HEK293 (cell line): ENCODE measurements around the gene DIS3L2.

Experiments
- CTCF ChIA-PET: fragments of 350-600 bp; formaldehyde crosslinking; extraction: SDS; loops from one replicate; lab custom pipeline; 2021; ENCODE audit warnings: antibody characterized with exemption; lab: Yijun Ruan, JAX
- POLR2A ChIA-PET: fragments of 300-600 bp; formaldehyde crosslinking; extraction: SDS; loops from one replicate; lab custom pipeline; 2020; ENCODE audit warnings: antibody characterized with exemption, inconsistent platforms; lab: Yijun Ruan, JAX
- H3K27ac ChIP-seq: fragments of 200-500 bp; sonication (Bioruptor generic); 2 replicates; pipeline ENCODE4 v1.5.1; 2014; ENCODE audit warnings: low read depth, low read length, control low read depth, inconsistent platforms; ENCODE audit errors: extremely low read depth
- H3K36me3 ChIP-seq, 2 experiments: fragments of 200-500 bp in 1 of 2; sonication (Bioruptor generic) in 1 of 2; 1 replicate in 1 of 2; 2 replicates in 1 of 2; pipeline ENCODE4 v1.5.1; 2014 to 2017; ENCODE audit warnings: inconsistent platforms in 2 of 2, low read length in 2 of 2; ENCODE audit not compliant: control insufficient read depth in 2 of 2, insufficient read depth in 1 of 2
- H3K4me1 ChIP-seq: fragments of 200-500 bp; sonication (Bioruptor generic); 2 replicates; pipeline ENCODE4 v1.5.1; 2014; ENCODE audit warnings: mild to moderate bottlenecking, low read length, inconsistent platforms; ENCODE audit not compliant: control insufficient read depth, insufficient read depth
- H3K4me3 ChIP-seq: 2 replicates; pipeline ENCODE4 v1.5.1; 2011; ENCODE audit warnings: low read depth, mild to moderate bottlenecking, control low read depth, low read length, moderate library complexity
- H3K9me3 ChIP-seq: fragments of 200-500 bp; sonication (Bioruptor generic); 2 replicates; pipeline ENCODE4 v1.5.1; 2014; ENCODE audit warnings: low read depth, low read length, inconsistent platforms; ENCODE audit not compliant: control insufficient read depth, insufficient read depth
- GLI4 ChIP-seq: fragments of 450-650 bp; formaldehyde crosslinking; IDR thresholded peaks from 2 replicates; pipeline ENCODE4 v1.5.1; 2016; ENCODE audit warnings: missing biosample characterization, missing genetic modification characterization
- IKZF3 ChIP-seq: fragments of 450-650 bp; IDR thresholded peaks from 2 replicates; pipeline ENCODE4 v1.5.0; 2018; ENCODE audit warnings: missing biosample characterization, mild to moderate bottlenecking, missing genetic modification characterization, moderate library complexity
- KLF1 ChIP-seq: fragments of 450-650 bp; formaldehyde crosslinking; IDR thresholded peaks from 2 replicates; pipeline ENCODE4 v1.5.1; 2016; ENCODE audit warnings: missing biosample characterization, missing genetic modification characterization
- MEIS1 ChIP-seq: sonication (generic); formaldehyde crosslinking; IDR thresholded peaks from 2 replicates; pipeline ENCODE4 v1.8.1; 2022; ENCODE audit warnings: missing genetic modification reagents, mild to moderate bottlenecking, borderline replicate concordance
- SCRT1 ChIP-seq: fragments of 450-650 bp; formaldehyde crosslinking; IDR thresholded peaks from 2 replicates; pipeline ENCODE4 v1.5.1; 2016; ENCODE audit warnings: missing biosample characterization, missing genetic modification characterization, borderline replicate concordance
- ZNF155 ChIP-seq: fragments of 450-650 bp; formaldehyde crosslinking; IDR thresholded peaks from 2 replicates; pipeline ENCODE4 v1.5.1; 2016; ENCODE audit warnings: missing biosample characterization, missing genetic modification characterization
- ZNF169 ChIP-seq: fragments of 450-650 bp; formaldehyde crosslinking; IDR thresholded peaks from 2 replicates; pipeline ENCODE4 v1.5.1; 2016; ENCODE audit warnings: missing biosample characterization, missing genetic modification characterization
- ZNF19 ChIP-seq: fragments of 450-650 bp; formaldehyde crosslinking; IDR thresholded peaks from 2 replicates; pipeline ENCODE4; 2016; ENCODE audit warnings: missing biosample characterization, missing genetic modification characterization, low read depth
- ZNF221 ChIP-seq: fragments of 450-650 bp; formaldehyde crosslinking; IDR thresholded peaks from 2 replicates; pipeline ENCODE4 v1.5.1; 2017; ENCODE audit warnings: missing biosample characterization, missing genetic modification characterization, borderline replicate concordance
- ZNF23 ChIP-seq: fragments of 450-650 bp; formaldehyde crosslinking; IDR thresholded peaks from 2 replicates; pipeline ENCODE4 v1.5.1; 2016; ENCODE audit warnings: missing biosample characterization, missing genetic modification characterization, borderline replicate concordance
- ZNF426 ChIP-seq: fragments of 450-650 bp; formaldehyde crosslinking; IDR thresholded peaks from 2 replicates; pipeline ENCODE4 v1.5.1; 2017; ENCODE audit warnings: missing biosample characterization, missing genetic modification characterization, mild to moderate bottlenecking, inconsistent platforms, moderate library complexity
- ZNF473 ChIP-seq: fragments of 450-650 bp; formaldehyde crosslinking; IDR thresholded peaks from 2 replicates; pipeline ENCODE4 v1.5.1; 2017; ENCODE audit warnings: missing biosample characterization, missing genetic modification characterization
- ZNF521 ChIP-seq: fragments of 450-650 bp; formaldehyde crosslinking; IDR thresholded peaks from 2 replicates; pipeline ENCODE4 v1.5.1; 2017; ENCODE audit warnings: missing biosample characterization, mild to moderate bottlenecking, missing genetic modification characterization
- ZNF629 ChIP-seq: fragments of 450-650 bp; formaldehyde crosslinking; IDR thresholded peaks from 2 replicates; pipeline ENCODE4 v1.5.1; 2017; ENCODE audit warnings: missing biosample characterization, missing genetic modification characterization
- ZNF747 ChIP-seq: fragments of 450-650 bp; formaldehyde crosslinking; IDR thresholded peaks from 2 replicates; pipeline ENCODE4 v1.5.1; 2016; ENCODE audit warnings: missing biosample characterization, missing genetic modification characterization
- ZNF785 ChIP-seq: fragments of 450-650 bp; formaldehyde crosslinking; IDR thresholded peaks from 2 replicates; pipeline ENCODE4 v1.5.1; 2016; ENCODE audit warnings: missing biosample characterization, missing genetic modification characterization
- TF ChIP-seq, protein P1 (sequence below): fragments of 450-650 bp; formaldehyde crosslinking; IDR thresholded peaks from 2 replicates; pipeline ENCODE4 v1.5.1; 2016; ENCODE audit warnings: missing biosample characterization, missing genetic modification characterization
- TF ChIP-seq, protein P2 (sequence below): fragments of 450-650 bp; formaldehyde crosslinking; IDR thresholded peaks from 2 replicates; pipeline ENCODE4 v1.5.1; 2016; ENCODE audit warnings: missing biosample characterization, missing genetic modification characterization
- TF ChIP-seq, protein P3 (sequence below): fragments of 450-650 bp; formaldehyde crosslinking; IDR thresholded peaks from 2 replicates; pipeline ENCODE4 v1.5.1; 2016; ENCODE audit warnings: missing biosample characterization, missing genetic modification characterization
- TF ChIP-seq, protein P4 (sequence below): fragments of 450-650 bp; formaldehyde crosslinking; IDR thresholded peaks from 2 replicates; pipeline ENCODE4 v1.5.1; 2016; ENCODE audit warnings: missing biosample characterization, missing genetic modification characterization
- TF ChIP-seq, protein P5 (sequence below): fragments of 450-650 bp; IDR thresholded peaks from 2 replicates; pipeline ENCODE4 v1.5.1; 2018; ENCODE audit warnings: missing biosample characterization, mild to moderate bottlenecking, missing genetic modification characterization
- TF ChIP-seq, protein P6 (sequence below): fragments of 450-650 bp; formaldehyde crosslinking; IDR thresholded peaks from 2 replicates; pipeline ENCODE4 v1.5.1; 2016; ENCODE audit warnings: missing biosample characterization, missing genetic modification characterization

Gene DIS3L2

DNA sequence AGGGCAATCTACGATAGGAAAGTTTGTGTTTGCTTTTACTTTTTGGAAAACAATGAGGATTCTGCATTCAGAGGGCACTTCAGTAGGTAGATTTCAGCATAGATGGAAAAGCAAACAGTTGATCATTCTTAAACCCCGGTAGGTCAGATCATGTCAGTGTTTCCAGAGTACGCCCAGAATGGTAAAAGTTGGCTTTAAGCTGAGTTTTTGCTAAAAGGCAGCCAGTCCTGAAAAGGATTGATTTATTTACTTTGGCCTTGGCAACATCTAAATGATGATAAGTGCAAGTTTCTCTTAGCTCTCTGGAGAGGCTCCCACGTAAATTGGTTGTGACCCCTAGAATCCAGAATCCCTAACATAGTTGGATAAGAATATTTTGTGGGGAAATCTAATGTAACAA, 168.0 kb downstream of the DIS3L2 start:
- POLR2A ChIA-PET = interaction anchor here (0.6 kb wide), 1 partner anchor 46 kb away, joined by 3 read pairs; no protein-coding TSS in a partner anchor
- CTCF ChIA-PET = no interaction called here

DNA sequence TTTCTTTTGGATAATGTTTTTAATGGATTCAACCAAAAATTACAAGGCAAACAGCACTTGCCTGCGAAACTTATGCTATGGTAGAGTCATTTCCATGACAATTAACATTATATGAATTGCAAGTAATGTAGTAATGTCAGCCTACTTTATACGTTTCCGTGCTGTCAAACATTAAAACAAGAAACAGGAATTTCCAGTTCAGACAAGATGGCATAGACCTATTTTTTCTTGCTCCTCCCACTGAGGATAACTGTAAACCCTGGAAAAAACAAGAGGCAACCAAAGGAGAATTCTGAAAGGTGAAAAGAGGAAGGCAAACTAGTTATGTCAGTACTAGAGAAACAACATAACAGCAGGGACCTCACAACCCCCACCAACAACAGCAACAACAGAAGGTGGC, 170.7 kb downstream of the DIS3L2 start:
- ChIA-PET CTCF (interaction anchor here (0.6 kb wide), 1 partner anchor 59 kb away, joined by 3 read pairs; no protein-coding TSS in a partner anchor), POLR2A (no interaction called here)
- peaks cover 0 to 16% of the 10 kb centered on the region in 2 experiments; a peak in 2 of 3 replicates for H3K36me3 ChIP-seq
- H3K4me3 ChIP-seq = no peak overlapping the region
- no peaks in the 10 kb centered on the region for H3K9me3 ChIP-seq
- TF ChIP-seq ZNF629 (tag by site-specific recombination) (no peak), ZNF521 (tag by site-specific recombination) (no peak), ZNF473 (tag by site-specific recombination) (no peak), ZNF169 (no peak), ZNF747 (tag by site-specific recombination) (no peak), ZNF155 (no peak), IKZF3 (tag by site-specific recombination) (no peak), ZNF19 (tag by site-specific recombination) (no peak), MEIS1 (CRISPR knock-in tag) (no peak)
- TF ChIP-seq, protein P1, sequence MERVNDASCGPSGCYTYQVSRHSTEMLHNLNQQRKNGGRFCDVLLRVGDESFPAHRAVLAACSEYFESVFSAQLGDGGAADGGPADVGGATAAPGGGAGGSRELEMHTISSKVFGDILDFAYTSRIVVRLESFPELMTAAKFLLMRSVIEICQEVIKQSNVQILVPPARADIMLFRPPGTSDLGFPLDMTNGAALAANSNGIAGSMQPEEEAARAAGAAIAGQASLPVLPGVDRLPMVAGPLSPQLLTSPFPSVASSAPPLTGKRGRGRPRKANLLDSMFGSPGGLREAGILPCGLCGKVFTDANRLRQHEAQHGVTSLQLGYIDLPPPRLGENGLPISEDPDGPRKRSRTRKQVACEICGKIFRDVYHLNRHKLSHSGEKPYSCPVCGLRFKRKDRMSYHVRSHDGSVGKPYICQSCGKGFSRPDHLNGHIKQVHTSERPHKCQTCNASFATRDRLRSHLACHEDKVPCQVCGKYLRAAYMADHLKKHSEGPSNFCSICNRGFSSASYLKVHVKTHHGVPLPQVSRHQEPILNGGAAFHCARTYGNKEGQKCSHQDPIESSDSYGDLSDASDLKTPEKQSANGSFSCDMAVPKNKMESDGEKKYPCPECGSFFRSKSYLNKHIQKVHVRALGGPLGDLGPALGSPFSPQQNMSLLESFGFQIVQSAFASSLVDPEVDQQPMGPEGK (tag by site-specific recombination) = no peak
- TF ChIP-seq, protein P2, sequence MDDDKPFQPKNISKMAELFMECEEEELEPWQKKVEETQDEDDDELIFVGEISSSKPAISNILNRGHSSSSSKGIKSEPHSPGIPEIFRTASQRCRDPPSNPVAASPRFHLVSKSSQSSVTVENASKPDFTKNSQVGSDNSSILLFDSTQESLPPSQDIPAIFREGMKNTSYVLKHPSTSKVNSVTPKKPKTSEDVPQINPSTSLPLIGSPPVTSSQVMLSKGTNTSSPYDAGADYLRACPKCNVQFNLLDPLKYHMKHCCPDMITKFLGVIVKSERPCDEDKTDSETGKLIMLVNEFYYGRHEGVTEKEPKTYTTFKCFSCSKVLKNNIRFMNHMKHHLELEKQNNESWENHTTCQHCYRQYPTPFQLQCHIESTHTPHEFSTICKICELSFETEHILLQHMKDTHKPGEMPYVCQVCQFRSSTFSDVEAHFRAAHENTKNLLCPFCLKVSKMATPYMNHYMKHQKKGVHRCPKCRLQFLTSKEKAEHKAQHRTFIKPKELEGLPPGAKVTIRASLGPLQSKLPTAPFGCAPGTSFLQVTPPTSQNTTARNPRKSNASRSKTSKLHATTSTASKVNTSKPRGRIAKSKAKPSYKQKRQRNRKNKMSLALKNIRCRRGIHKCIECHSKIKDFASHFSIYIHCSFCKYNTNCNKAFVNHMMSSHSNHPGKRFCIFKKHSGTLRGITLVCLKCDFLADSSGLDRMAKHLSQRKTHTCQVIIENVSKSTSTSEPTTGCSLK (tag by site-specific recombination) = no peak
- TF ChIP-seq, protein P3, sequence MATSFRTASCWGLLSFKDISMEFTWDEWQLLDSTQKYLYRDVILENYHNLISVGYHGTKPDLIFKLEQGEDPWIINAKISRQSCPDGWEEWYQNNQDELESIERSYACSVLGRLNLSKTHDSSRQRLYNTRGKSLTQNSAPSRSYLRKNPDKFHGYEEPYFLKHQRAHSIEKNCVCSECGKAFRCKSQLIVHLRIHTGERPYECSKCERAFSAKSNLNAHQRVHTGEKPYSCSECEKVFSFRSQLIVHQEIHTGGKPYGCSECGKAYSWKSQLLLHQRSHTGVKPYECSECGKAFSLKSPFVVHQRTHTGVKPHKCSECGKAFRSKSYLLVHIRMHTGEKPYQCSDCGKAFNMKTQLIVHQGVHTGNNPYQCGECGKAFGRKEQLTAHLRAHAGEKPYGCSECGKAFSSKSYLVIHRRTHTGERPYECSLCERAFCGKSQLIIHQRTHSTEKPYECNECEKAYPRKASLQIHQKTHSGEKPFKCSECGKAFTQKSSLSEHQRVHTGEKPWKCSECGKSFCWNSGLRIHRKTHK = no peak
- H3K4me1 ChIP-seq = no peaks in the 10 kb centered on the region
- no peak overlapping the region for H3K27ac ChIP-seq

More for the DNA sequence above, 168.0 kb downstream of the DIS3L2 start:
- TF ChIP-seq ZNF221 (tag by site-specific recombination) (no peak), ZNF426 (tag by site-specific recombination) (no peak), SCRT1 (tag by site-specific recombination) (no peak), ZNF23 (tag by site-specific recombination) (no peak), ZNF785 (tag by site-specific recombination) (no peak), ZNF169 (no peak), GLI4 (tag by site-specific recombination) (no peak), KLF1 (tag by site-specific recombination) (no peak)
- TF ChIP-seq, protein P4, sequence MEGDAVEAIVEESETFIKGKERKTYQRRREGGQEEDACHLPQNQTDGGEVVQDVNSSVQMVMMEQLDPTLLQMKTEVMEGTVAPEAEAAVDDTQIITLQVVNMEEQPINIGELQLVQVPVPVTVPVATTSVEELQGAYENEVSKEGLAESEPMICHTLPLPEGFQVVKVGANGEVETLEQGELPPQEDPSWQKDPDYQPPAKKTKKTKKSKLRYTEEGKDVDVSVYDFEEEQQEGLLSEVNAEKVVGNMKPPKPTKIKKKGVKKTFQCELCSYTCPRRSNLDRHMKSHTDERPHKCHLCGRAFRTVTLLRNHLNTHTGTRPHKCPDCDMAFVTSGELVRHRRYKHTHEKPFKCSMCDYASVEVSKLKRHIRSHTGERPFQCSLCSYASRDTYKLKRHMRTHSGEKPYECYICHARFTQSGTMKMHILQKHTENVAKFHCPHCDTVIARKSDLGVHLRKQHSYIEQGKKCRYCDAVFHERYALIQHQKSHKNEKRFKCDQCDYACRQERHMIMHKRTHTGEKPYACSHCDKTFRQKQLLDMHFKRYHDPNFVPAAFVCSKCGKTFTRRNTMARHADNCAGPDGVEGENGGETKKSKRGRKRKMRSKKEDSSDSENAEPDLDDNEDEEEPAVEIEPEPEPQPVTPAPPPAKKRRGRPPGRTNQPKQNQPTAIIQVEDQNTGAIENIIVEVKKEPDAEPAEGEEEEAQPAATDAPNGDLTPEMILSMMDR (tag by site-specific recombination) = no peak
- TF ChIP-seq, protein P5, sequence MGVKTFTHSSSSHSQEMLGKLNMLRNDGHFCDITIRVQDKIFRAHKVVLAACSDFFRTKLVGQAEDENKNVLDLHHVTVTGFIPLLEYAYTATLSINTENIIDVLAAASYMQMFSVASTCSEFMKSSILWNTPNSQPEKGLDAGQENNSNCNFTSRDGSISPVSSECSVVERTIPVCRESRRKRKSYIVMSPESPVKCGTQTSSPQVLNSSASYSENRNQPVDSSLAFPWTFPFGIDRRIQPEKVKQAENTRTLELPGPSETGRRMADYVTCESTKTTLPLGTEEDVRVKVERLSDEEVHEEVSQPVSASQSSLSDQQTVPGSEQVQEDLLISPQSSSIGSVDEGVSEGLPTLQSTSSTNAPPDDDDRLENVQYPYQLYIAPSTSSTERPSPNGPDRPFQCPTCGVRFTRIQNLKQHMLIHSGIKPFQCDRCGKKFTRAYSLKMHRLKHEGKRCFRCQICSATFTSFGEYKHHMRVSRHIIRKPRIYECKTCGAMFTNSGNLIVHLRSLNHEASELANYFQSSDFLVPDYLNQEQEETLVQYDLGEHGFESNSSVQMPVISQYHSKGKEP (tag by site-specific recombination) = no peak
- TF ChIP-seq, protein P6, sequence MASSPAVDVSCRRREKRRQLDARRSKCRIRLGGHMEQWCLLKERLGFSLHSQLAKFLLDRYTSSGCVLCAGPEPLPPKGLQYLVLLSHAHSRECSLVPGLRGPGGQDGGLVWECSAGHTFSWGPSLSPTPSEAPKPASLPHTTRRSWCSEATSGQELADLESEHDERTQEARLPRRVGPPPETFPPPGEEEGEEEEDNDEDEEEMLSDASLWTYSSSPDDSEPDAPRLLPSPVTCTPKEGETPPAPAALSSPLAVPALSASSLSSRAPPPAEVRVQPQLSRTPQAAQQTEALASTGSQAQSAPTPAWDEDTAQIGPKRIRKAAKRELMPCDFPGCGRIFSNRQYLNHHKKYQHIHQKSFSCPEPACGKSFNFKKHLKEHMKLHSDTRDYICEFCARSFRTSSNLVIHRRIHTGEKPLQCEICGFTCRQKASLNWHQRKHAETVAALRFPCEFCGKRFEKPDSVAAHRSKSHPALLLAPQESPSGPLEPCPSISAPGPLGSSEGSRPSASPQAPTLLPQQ (tag by site-specific recombination) = no peak
- Histone ChIP-seq H3K27ac (no peak overlapping the region), H3K9me3 (no peaks in the 10 kb centered on the region), H3K36me3 (peaks cover 0 to 16% of the 10 kb centered on the region in 2 experiments; a peak in 2 of 3 replicates), H3K4me1 (no peaks in the 10 kb centered on the region), H3K4me3 (no peak overlapping the region)
